ENCODE data around the gene LYPD3.
"Not testable (repeated sequence)": the region's sequence is repeated elsewhere in the genome, so short reads cannot be mapped to it uniquely, and the experiment has no call there.

LYPD3 gene

DNA sequence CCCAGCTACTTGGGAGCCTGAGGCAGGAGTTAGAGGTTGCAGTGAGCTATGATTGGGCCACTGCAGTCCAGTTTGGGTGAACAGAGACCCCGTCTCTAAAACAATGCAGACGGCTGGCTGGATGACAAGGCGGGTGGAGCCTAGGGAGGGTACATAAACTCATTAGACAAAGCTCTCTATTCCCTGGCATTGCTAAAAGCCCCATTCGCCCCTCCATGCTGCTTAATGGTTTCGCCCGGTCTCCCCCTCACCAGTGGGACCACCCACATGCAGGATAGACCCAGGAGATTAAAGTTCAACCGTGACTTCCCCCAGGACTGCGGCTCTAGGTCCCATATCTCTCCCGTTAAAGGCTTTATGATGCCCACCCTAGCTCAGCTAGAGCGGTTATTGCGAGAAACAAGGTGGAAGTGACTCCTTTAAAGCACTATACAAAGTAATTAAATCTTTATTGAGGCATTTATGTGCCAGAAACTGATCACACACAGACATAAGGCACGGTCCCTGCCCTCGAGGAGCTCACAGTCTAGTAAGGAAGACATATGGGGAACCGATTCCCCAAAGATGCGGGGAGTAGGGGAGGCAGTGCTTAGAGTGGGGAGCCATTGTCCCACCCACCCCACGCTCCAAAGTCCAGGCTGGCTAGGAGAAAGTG is 4.9 kb downstream of the LYPD3 start:
- DNase-seq, result no peak

DNA sequence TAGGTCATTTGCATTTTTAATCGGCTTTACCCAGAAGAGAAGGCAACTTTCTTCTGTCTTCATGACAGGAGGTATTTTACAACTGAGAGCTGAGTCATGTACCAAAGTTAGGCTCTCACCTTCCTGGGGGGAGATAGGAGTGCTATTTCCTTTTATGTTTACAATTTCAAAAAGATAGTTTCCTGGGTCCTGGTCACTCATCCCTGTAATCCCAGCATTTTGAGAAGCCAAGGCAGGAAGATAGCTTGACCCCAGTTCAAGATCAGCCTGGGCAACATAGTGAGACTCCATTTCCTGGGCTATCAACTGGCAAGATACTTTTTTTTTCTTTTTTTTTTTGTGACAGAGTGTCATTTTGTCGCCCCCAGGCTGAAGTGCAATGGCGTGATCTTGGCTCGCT is 7.6 kb downstream of the LYPD3 start:
- no peak for DNase-seq

DNA sequence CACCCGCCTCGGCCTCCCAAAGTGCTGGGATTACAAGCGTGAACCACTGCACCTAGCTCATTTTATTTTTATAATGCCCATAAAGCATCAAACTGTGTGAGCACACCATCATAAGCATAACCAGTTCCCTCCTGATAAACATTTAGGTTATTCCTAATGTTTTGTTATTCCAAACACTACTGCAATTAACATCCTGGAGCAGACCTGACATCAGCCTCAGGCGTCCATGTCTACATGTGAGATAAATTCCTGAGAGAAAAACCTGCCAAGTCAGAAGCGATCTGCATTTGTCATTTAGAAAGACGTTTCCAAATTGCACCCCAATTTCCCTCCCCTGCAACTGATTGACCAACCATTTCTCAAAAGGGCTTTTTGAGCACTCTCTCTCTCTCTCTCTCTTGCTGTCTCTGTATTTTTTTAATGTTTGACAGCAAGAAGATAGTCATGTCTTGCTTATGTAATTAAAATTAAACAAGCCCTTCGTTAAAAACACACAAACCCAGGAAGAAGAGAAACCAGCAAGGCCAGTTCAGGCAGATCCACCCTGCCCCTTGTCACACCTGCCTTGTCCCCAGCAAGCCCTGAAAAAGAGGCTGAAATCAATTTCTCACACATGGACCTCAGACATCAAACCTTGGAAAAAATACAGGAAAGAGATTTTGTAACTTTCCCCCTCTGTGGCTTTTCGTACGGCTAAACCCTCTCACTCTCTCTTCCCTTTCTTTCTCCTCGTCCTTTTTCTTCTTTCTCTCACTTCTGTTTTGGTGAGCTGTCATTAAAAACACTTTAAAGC is 9.9 kb downstream of the LYPD3 start:
- no peak for DNase-seq

DNA sequence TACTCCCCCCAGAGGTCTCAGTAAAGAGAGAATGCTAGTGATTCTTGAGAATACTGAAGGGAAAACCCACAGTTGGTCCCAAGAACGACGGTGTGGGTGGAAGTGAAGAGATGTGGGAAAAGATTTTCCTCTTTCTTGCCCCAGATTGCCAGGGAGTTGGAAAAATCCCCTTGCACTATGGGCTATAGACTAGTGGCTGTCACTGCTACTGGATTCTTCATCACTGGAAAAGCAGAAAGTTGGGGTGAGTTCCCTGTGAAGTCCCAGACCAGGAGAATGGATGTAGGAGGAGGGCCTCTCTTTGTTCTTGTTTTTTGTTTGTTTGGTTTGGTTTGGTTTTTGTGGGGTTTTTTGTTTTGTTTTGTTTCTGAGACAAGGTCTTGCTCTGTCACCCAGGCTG is 11.4 kb downstream of the LYPD3 start:
- DNase-seq, result no peak

DNA sequence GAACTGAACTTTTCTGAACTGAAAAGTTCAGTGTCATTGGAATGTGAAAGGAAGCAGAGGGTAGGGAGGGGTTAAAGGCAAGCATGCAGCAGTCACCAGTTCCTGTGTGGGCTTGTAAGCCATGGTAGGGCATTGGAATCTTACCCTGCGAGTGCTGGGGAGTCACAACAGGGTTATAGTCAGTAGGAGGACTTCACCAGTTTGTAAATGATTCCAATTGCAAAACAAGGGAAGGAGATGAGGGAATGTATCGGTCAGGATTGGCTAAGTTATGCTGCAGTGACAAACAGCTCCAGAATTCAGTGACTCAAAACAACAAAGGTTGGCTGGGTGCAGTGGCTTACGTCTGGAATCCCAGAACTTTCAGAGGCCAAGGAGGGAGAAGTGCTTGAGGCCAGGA is 12.8 kb downstream of the LYPD3 start:
- DNase-seq, result no peak

DNA sequence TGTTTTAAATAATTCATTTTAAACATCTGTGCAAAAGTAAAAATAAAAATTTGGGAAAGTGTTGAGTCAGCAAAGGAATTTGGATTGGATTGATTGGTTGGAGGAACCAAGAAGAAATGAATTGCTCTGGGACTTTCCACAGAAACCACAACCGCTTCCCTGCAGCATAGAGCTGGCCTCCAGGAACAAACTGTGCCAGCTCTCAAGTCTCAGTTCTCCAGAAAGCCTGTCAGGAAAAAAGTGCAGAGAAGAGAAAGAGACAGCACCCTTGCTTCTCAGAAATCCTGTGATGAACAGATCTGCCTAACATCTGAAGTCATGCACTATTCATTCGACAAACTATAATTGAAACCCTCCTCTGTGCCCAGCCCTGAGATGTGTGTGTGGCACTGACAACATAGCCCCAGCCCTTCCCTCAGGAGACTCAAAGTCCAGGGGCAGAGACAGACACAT is 14.8 kb downstream of the LYPD3 start:
- no peak for DNase-seq

DNA sequence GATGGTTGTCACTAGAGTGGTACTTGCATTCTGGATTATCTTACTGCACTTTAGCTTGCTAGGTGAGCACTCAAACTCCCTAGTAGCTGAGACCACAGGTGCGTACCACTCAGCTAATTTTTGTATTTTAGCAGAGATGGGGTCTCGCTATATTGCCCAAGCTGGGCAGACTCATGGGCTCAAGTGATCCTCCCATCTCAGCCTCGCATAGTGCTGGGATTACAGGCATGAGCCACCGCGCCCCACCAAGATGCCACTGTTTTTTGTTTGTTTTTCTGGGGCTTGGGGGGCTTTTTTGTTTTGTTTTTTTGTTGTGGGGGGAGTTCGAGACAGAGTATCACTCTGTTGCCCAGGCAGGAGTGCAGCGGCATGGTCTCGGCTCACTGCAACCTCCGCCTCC is 17.8 kb downstream of the LYPD3 start:
- no peak for DNase-seq

DNA sequence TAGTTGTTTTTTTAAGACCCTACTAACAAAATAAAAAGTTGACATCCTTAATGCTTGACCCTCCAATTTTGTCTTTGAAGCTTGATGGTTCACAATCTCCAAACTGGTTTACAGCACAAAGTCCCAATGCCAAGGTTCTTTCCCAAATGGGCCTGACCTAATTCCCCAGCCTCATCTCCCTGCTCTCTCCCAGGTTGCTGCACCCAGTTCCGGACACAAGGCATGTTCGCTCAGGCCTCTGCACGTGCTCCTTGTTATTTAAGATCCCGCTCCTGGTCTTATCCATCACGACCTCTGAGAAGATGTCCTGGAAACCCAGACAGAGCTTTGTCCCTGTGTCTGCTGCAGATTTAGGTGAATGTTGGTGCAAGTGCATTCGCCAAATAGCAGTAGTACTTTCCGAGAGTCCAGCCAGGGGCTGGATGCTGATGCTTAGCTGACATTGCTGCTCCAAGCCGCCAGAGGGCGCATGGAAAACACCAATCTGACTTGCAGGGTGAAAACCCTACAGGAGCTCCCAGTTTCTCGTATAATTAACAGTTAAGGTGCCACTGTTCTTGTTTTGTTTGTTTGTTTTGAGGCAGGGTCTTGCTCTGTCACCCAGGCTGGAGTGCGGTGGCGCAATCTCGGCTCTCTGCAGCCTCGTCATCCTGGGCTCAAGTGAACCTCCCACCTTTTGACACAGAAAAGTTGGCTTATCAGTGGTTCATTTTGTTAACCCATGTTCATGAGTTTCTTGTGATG is 18.5 kb downstream of the LYPD3 start:
- DNase-seq, result peak; percentile 82

DNA sequence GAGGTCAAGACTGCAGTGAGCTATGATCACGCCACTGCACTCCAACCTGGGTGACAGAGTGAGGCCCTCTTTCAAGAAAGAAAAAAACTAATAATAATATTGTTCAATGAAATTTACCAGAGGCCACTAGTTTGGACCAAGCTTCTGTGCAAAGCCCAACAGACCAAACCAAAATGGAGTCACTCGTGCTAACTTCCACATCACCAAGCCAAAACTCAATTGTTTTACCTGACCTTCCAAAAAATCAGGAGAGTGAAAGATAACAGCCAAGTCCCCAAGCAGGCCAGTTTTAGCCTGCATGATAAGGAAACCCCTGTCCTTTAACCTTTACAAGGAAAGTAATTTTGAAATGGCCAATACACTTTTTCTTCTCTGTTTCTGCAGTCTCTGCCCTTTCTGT is 20.0 kb downstream of the LYPD3 start:
- DNase-seq, result no peak

DNA sequence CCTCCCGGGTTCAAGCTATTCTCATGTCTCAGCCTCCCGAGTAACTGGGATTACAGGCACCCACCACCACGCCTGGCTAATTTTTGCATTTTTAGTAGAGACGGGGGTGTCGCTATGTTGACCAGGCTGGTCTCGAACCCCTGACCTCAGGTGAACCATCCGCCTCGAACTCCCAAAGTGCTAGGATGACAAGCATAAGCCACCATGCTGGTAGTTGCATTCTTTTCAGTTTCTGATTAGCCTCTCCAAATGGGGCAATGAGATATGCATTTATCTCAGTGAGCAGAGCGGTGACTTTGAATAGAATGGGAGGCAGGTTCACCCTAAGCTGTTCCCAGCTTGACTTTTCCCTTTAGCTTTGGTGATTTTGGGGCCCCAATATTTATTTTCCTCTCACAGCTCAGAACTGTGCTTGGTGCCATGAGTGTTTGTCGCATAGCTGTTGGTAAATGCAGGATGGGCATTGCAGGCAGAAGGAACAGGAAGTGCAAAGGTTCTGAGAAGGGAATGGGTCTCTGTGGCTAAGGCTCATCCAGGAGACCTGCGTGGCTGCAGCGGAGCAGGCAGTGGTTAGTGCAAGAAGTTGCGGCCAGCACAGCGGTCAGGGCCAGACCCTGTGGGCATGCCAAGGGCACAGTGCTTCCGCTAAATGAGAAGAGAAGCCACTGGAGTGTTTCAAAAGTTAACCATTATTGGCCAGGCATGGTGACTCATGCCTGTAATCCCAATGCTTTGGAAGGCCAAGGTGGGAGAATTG is 20.7 kb downstream of the LYPD3 start:
- DNase-seq, result no peak

DNA sequence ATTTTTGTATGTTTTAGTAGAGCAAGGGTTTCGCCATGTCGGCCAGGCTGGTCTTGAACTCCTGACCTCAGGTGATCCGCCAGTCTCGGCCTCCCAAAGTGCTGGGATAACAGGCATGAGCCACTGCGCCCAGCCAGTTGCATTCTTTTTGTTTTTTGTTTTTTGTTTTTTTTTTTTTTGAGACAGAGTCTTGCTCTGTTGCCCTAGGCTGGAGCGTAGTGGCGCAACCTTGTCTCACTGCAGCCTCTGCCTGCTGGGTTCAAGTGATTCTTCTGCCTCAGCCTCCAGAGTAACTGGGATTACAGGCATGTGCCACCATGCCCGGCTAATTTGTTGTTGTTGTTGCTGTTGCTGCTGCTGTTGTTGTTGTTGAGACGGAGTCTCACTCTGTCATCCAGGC is 21.3 kb downstream of the LYPD3 start:
- not testable (repeated sequence) for DNase-seq

DNA sequence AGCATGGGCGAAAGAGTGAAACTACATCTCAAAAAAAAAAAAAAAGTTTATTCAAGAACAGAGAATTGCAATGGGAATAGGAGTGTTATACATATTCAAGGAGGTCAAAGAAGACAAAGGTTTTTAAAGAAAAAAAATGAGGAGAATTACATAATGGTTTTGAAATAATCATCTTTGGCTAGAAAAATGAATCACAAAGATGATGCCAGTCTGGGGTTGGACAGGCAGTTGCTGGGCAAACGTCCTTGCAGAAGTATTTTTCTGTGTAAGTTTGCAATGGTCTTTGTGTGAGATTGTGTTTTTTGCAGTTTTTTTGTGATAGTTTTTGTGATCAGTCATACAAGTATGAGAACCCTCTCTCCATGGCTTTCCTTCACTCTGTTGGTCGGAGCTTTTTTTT is 23.7 kb downstream of the LYPD3 start:
- DNase-seq, result no peak

DNA sequence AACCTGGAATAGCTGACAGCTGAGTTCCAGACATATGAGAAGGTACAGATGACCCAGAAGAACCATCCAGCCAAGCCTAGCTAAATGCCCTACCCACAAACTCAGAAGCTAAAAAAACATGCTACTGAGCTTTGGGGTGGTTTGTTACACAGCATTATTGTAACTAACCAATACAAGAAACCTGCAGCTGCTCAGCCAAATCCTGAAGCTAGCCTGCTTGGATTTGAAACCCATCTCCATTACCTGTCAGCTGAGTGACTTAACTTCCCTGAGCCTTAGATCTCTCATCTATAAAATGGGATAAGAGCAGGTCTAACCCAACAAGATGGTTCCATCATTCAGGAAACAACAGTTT is 25.7 kb downstream of the LYPD3 start:
- DNase-seq, result no peak

DNA sequence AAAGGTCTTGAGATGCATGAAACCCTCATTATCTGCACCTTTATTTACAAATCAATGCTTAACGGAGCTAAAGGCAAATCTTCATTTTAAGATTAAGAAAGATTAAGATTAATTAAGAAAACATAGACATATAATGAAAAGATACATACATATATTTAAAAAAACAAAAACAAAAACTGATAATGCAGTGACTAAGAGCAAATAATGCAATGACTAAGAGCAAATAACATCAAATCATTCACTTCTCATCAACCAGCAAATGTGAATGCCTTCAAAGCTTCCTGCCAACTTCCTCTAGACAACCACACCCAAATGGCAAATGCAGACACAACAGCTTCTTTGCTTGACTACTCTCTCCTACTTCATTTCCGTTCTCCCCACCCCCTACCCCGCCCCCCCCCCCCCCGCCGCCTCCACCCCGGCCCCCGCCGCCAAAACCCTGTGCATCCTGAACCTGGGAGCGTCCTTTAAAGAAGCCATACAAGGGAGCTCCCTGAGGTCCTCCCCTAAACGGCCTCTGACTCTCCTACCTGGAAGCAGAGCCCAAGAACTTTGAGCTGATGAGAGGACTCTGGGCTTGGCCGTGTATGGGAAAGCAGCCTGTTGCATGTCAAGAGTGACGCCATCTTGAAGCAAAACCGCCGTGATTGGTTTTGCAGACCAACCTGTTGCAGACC is 26.2 kb downstream of the LYPD3 start:
- DNase-seq, result peak; percentile 12

DNA sequence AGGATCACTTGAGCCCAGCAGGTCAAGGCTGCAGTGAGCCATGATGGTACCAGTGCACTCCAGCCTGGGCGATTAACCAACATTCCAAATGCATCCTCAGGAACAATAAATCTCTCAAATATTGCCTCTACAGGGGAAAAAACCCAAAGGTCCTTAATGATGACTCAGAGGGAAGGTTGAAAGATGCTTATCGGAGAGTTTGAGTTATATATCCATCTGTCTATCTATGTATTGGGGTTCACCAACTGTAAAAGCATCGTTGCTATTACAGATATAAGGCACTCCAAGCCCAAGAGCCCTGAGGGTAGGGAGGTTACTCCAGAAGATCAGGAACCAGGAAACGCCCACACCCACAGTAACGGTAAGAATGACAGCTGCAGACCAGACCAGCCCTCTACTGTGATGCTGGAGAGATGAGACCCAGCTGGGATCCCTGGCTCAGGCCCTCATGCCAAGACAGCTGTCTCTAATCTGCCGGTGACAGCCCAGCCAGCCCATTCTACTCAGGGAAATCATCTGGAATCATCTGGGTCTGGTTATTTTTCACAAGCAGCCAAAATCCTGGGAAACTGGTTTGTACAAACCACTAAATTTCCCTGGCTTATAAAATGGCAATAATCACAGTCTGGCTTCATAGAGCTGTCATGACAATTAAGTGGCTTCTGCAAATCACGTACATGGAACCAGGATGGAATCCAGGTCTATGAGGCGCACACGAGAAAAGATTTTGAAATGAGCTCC is 26.9 kb downstream of the LYPD3 start:
- no peak for DNase-seq

DNA sequence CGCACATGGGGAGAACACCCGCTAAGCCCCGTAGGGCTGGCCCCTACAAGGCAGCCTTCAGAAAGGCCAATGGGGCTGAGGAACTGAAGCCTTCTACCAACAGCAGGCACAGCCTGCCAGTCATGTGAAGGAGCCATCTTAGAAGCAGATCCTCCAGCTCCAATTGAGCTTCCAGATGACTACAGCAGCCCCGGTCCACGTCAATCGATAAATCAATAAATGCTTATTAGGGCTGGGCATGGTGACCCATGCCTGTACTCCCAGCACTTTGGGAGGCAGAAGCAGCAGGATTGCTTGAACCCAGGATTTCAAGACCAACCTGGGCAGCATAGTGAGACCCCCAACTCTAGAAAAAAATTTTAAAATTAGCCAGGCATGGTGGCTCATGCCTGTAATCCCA is 27.7 kb downstream of the LYPD3 start:
- DNase-seq, result no peak

DNA sequence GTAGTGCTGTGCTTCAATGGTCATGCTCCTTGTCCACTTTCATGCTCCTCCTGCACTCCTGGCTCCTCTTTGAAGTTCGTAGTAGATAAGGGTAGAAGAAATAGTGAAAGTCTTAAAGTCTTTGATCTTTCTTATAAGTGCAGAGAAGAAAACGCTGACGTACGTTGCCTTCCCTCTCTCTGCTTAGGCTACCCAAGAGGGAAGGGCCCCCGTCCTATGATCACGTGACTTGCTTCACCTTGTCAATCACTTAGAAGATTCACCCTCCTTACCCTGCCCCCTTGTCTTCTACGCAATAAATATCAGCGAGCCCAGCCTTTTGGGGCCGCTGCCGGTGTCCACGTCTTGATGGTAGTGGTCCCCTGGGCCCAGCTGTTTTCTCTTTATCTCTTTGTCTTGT is 28.1 kb downstream of the LYPD3 start:
- DNase-seq, result not testable (repeated sequence)

DNA sequence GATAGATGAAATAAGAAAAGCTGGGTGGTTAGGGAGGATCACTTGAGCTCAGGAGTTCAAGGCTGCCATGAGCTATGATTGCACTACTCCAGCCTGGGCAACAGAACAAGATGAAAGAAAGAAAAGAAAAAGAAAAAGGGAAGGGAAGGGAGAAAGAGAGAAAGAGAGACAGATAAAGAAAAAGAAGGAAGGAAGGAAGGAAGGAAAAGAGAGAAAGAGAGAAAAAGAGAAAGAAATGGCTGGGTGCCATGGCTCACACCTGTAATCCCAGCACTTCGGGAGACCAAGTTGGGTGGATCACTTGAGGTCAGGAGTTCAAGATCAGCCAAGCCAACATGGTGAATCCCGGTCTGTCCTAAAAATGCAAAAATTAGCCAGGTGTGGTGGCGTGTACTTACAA is 29.6 kb downstream of the LYPD3 start:
- DNase-seq, result no peak

DNA sequence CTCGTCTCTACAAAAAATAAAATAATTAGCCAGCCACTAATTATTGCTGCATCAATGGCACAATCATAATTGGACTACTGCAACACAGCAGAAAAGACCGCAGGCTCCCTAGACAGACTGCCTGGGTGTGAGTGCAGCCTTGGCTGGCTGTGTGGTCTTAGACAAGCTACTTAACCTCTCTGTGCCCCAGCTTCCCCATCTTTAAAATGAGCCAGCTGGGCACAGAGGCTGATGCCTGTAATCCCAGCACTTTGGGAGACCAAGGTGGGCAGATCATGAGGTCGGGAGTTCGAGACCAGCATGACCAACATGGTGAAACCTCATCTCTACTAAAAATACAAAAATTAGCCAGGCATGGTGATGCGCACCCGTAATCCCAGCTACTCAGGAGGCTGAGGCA is 31.7 kb downstream of the LYPD3 start:
- no peak for DNase-seq

DNA sequence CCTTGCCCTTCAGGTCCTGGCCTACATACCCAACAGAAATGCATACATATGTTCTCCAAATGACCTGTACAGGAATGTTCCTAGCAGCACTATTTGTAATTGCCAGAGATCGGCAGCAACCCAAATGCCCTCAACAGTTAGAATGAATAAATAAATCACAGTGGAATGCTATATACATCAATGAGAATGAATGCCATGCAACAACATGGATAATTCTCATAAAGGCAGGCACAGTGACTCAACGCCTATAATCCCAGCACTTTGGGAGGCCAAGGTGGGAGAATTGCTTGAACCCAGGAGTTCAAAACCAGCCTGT is 32.1 kb downstream of the LYPD3 start:
- no peak for DNase-seq

DNA sequence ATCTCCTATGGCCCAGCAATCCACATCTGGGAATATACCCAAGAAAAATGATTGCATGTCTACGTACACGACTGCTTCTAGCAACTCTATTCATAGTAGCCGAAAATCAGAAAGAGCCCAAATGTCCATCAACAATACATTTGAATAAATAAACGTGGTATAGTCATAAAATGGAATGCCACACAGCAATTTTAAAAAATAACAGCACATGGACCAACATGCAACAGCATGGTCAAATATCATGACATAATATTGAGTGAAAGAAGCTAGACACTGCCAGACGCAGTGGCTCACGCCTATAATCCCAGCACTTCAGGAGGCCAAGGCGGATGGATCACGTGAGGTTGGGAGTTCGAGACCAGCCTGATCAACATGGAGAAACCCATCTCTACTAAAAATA is 34.4 kb downstream of the LYPD3 start:
- no peak for DNase-seq

DNA sequence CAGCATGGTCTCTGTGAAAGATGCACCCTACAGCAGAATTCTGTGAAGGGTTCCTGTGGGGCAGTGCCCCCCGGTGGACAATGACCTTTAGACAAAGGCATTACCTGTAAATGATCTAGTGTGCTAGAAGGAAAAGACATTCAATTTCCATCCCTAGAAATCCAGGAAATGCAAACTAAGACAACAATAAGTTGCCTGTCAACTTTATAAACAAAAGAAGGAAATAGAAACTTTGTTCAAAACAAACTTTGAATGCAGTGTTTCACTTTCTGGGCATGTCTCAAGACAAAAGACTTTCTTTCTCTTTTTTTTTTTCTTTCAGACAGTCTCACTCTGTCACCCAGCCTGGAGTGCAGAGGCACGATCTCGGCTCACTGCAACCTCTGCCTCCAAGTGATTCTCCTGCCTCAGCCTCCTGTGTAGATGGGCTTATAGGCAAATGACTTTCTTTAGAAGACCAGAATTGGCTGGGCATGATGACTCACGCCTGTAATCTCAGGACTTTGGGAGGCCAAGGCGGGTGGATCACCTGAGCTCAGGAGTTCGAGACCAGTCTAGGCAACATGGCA is 35.2 kb downstream of the LYPD3 start:
- no peak for DNase-seq

Data from stimulated activated CD4-positive, alpha-beta T cell treated with anti-CD3 and anti-CD28 coated beads, Interleukin-4, amount 100 ng/mL, for 24 hours (primary cell).